GM18498 (cell line): ENCODE measurements around the gene PDYN.

Experiments used
- ATAC-seq: cut with Tn5 transposase; IDR thresholded peaks from one replicate; pipeline ENCODE4 v1.9.1; 2021; ENCODE audit warnings: mild to moderate bottlenecking, moderate library complexity; ENCODE audit not compliant: unreplicated experiment

Gene PDYN

DNA sequence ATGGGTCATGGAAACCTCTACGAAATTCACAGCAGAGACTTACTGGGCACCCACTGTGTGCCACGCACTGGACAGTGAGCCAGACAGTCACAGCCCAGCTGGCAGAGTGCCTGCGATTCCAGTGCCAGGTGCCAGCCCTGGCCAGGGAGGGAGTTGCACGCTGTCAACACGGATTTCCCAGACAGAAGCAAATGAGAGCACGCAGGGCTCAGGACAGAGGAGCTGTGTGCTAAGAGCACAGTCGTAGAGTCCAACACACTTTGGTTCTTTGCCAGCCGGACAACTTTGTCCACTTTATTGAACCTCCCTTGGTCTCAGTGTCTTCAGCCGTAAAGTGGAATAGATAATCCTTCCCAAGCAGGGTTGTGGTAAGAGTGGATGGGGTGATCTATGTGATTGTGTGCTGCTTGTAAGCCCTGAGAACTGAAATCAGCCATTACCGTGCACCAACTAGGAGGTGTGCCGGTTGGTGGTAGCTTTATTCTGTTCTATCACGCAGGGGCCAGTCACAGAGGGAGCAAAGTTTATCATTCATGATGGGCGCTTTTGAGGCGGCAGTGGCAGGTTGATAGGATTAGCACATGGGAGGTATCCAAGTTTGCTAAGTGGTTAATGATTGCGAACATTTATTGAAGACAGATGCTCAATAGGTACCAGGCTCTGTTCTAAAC, 58.0 kb downstream of the PDYN start:
- no peak for ATAC-seq

DNA sequence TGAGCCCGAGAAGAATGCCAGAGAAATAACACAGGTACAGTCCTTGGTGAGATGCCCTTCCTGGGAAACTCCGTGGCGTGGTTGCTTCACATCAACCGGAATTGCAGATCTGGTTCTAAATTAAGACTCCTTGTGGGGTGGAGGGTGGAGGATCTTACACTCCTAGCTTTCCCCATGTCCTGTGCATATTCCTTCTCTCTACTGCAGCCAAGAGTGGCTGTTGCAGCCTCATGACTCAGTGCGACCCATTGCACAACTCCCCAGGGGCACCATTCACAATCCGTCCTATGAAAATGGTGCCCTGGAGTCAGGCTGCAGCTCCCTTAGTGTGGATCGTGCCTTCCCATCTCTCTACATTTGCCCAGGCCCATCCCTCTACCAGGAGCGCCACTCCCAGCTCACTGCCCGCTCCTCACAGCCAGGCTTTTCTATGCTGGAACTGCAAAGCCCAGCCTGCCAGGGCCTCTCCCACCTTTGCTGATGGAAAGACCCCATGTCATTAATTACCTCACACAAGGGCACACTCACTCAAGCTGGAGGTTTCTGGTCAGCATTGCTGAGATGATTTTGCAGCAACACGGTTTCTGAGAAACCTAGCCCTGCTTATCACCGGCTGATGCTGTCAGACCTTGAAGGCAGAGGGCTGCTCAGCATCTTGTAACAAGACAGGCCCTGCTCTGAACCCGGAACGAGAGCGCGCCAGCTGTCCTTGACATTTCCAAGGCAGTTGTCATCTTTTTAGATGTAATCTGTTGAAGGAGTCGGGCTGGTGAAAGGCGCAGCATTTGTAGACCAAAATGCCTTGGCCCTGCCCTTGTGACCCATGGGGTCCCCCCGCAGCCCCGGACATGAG, 58.9 kb downstream of the PDYN start:
- no peak for ATAC-seq

DNA sequence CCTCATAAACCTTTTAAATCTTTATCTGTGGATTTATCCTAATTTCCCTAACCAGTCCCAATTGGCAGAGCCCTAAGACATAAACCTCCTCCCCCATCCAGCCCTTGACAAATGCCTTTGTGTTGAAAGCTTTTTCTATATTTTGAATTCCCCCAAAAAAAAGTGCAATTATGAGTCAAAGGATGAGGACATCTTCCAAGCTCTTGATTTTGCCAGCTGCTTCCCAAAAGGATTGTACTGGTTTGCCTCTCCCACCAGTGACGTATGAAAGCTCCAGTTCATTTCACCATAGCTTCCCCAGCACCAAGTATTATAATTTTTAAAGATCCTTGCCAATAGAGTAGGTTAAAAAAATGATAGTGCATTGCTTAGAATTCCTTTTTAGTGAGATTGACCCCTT, 59.7 kb downstream of the PDYN start:
- no peak for ATAC-seq

DNA sequence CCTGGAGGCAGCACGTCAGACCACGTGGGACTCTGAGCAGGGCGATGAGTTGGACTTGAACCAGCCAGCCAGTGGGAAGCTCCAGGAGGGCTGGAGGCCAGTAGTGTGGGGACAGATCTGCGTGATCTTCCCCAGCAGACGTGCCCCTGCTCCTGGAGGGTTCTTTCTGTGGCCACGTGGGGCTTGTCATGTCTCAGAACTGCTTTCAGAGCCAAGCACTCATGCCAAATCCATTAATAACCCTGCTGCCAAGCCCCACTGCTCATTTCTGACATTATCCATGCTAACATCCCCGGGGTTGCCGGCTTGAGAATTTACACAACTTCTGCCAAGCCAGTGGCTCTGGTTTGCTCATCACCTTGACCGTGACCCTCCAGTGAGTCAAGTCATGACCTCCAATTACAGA, 60.4 kb downstream of the PDYN start:
- ATAC-seq: no peak

DNA sequence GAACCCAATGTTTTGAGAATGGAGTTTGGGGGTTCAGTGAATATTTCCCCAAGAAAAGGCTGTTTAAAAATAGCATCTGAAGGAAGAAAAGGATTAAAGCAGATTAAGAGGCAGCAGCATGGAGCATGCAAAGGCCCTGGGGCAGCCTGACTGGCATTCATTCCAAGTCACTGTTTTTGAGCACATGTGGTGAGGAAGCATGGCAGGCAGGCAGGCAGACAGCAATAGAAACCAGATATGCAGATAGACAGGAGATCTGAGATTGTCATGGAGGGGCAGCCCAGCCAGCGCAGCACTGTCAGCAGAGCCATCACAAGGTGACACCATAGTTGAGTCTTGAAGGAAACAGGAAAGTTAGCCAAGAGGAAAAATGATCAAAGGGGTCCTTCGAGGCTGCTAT, 60.9 kb downstream of the PDYN start:
- no peak for ATAC-seq

DNA sequence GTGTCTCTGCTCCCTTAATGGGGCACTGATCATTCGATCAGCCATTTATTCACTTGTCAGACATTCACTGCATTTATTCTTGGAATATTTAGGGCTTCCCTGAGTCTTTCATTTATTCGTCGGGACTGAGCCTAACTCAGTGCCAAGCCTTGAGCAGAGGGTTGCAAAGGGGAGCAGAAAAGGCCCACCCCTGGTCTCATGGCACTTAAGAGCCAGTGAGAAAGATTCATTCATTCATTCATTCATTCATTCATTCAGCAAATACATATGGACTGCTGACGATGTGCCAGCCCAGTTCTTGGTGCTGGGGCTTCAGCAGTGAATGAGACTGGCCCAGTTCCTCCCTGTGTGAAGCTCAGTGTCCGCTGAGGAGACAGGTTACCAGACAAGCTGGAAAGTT, 62.0 kb downstream of the PDYN start:
- no peak for ATAC-seq

DNA sequence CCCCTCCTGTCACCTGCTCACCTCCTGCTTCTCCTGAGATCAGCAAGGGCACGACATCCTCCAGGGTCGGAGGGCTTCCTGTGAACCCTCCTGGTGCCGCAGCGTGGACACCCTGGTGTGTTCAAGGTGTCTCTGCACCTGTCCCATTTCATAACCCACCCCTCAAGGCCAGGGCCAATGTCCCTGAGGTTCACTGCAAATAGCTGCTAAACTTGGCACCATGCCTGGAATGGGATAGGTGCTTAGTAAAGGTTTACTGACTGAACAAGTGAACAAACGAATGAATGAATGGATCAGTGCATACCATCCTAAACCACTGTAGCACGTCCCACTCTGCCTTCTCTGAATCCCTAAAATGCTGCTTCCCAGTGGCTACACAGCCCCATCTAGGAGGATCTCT, 63.7 kb downstream of the PDYN start:
- no peak for ATAC-seq

DNA sequence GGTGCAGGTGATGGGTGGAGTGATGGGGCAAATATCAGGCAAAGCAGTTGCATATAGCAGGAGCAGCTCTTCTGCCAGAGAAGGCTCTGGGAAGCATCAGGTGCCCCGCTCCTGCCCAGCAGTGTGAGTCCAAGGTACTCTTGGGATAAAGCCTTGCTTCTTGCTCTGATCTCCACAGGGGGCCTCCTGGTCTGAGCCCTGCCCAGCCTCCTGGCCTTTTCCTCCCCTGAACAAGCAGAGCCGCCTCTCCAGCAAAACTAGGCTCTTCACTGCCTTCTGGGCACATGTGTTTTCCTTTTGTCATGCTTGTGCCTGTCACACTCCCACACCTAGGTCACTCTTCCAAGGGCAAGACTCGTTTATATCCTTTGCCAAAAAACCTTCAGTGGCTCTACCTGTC, 64.4 kb downstream of the PDYN start:
- ATAC-seq: no peak

DNA sequence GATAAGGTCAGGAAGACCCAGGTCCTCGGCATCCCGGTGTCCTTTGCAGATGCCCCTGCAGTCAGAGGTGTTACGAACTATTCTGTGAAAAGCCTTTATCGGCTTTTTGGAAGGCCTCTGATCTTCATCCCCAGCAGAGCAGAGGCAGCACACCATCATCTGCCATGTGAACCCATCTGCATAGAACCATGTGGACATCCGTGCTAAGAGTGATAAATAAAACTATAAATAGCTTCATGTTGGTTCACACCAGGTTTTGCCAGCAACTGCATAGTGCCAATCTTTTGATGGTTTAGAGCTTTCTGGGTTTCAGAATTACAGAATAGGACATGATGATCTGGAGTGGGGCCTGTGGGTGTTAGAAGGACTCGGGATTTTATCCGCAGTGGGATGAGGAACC, 65.1 kb downstream of the PDYN start:
- ATAC-seq: no peak
